WTC11 (cell line): ENCODE data around the gene LHFPL6. TPM values are rescaled to one million over a fixed set of nuclear protein-coding genes. Genes with fewer than 3 reads are reported as not detected.

ENCODE experiments used
- ATAC-seq: fragments of 200-7000 bp; cut with Tn5 transposase; 2 replicates; pipeline ENCODE4 v1.10.0; 2021; ENCODE audit warnings: mild to moderate bottlenecking, moderate library complexity
- CTCF ChIA-PET: fragments of 300-600 bp; sonication (Branson Sonifier 250); formaldehyde crosslinking; loops from one replicate; lab custom pipeline; 2021; ENCODE audit warnings: antibody characterized with exemption; lab: Charles Lee
- POLR2A ChIA-PET: fragments of 350-600 bp; sonication (Branson Sonifier 250); formaldehyde crosslinking; loops from one replicate; lab custom pipeline; 2021; ENCODE audit warnings: antibody characterized with exemption; lab: Charles Lee
- DNase-seq: peaks from one replicate; pipeline ENCODE4 v3.0.0; 2021; ENCODE audit warnings: low spot score
- H3K27ac Mint-ChIP-seq: 2 replicates; pipeline ENCODE4 v1.8.0; 2021; ENCODE audit warnings: mixed read lengths
- H3K27me3 Mint-ChIP-seq: 2 replicates; pipeline ENCODE4 v1.8.0; 2021; ENCODE audit warnings: low read depth, mild to moderate bottlenecking, moderate library complexity, mixed read lengths
- H3K36me3 Mint-ChIP-seq: 2 replicates; pipeline ENCODE4 v1.8.0; 2021; ENCODE audit warnings: mixed read lengths
- H3K4me1 Mint-ChIP-seq: 2 replicates; pipeline ENCODE4 v1.8.0; 2022; ENCODE audit warnings: mixed read lengths
- H3K4me3 Mint-ChIP-seq: 2 replicates; pipeline ENCODE4 v1.8.0; 2021; ENCODE audit warnings: mild to moderate bottlenecking, moderate library complexity, mixed read lengths
- H3K9me3 Mint-ChIP-seq: 2 replicates; pipeline ENCODE4 v1.8.0; 2021; ENCODE audit warnings: mixed read lengths
- ATF1 ChIP-seq: sonication (generic); formaldehyde crosslinking; IDR thresholded peaks from 2 replicates; pipeline ENCODE4 v1.8.1; 2023; ENCODE audit warnings: mild to moderate bottlenecking, moderate library complexity, missing genetic modification reagents
- EMX1 ChIP-seq: fragments of 250-450 bp; sonication (Bioruptor Pico); IDR thresholded peaks from 2 replicates; pipeline ENCODE4 v1.8.0; 2021; ENCODE audit warnings: mild to moderate bottlenecking
- GABPB1 ChIP-seq: sonication (generic); formaldehyde crosslinking; IDR thresholded peaks from 2 replicates; pipeline ENCODE4 v1.8.1; 2023; ENCODE audit warnings: mild to moderate bottlenecking, missing genetic modification reagents
- GTF2I ChIP-seq: fragments of 250-450 bp; sonication (Bioruptor Pico); conservative IDR thresholded peaks from 2 replicates; pipeline ENCODE4 v1.4.0; 2021; ENCODE audit warnings: mild to moderate bottlenecking
- IRF2 ChIP-seq: sonication (generic); formaldehyde crosslinking; IDR thresholded peaks from 2 replicates; pipeline ENCODE4 v1.8.0; 2022; ENCODE audit warnings: low read depth, missing genetic modification reagents, borderline replicate concordance
- JAZF1 ChIP-seq: fragments of 250-450 bp; sonication (Bioruptor Pico); IDR thresholded peaks from 2 replicates; pipeline ENCODE4 v1.9.0; 2021; ENCODE audit warnings: moderate library complexity, mild to moderate bottlenecking, inconsistent platforms
- RORB ChIP-seq: fragments of 250-450 bp; sonication (Bioruptor Pico); IDR thresholded peaks from 2 replicates; pipeline ENCODE4 v1.9.0; 2021; ENCODE audit warnings: mild to moderate bottlenecking
- SMAD4 ChIP-seq: sonication (generic); formaldehyde crosslinking; IDR thresholded peaks from 2 replicates; pipeline ENCODE4 v1.8.0; 2022; ENCODE audit warnings: mild to moderate bottlenecking, missing genetic modification reagents
- SP1 ChIP-seq: sonication (generic); formaldehyde crosslinking; conservative IDR thresholded peaks from 2 replicates; pipeline ENCODE4 v1.8.1; 2022; ENCODE audit warnings: missing genetic modification reagents
- TEAD4 ChIP-seq: sonication (generic); formaldehyde crosslinking; IDR thresholded peaks from 2 replicates; pipeline ENCODE4 v1.8.0; 2022; ENCODE audit warnings: mild to moderate bottlenecking, missing genetic modification reagents
- ZNF396 ChIP-seq: fragments of 250-450 bp; sonication (Bioruptor Pico); IDR thresholded peaks from 2 replicates; pipeline ENCODE4 v1.8.0; 2021; ENCODE audit warnings: mild to moderate bottlenecking, moderate library complexity, borderline replicate concordance
- total RNA-seq: library from RNA; stranded (reverse); gene quantifications from 3 replicates; pipeline ENCODE4 v1.2.3, GENCODE V29; 2021
- TF ChIP-seq, protein P1 (sequence below): sonication (generic); formaldehyde crosslinking; IDR thresholded peaks from 2 replicates; pipeline ENCODE4 v1.8.1; 2022; ENCODE audit warnings: low read depth, missing genetic modification reagents, borderline replicate concordance
- TF ChIP-seq, protein P2 (sequence below): fragments of 250-450 bp; sonication (Bioruptor Pico); IDR thresholded peaks from 2 replicates; pipeline ENCODE4 v1.9.0; 2021; ENCODE audit warnings: mild to moderate bottlenecking
- TF ChIP-seq, protein P3 (sequence below): fragments of 200-600 bp; IDR thresholded peaks from 2 replicates; pipeline ENCODE4 v1.8.0; 2022; ENCODE audit warnings: antibody characterized with exemption
- TF ChIP-seq, protein P4 (sequence below): fragments of 250-450 bp; sonication (Bioruptor Pico); IDR thresholded peaks from 2 replicates; pipeline ENCODE4 v1.9.0; 2021; ENCODE audit warnings: moderate library complexity, mild to moderate bottlenecking, inconsistent platforms, borderline replicate concordance
- TF ChIP-seq, protein P5 (sequence below): fragments of 250-450 bp; sonication (Bioruptor Pico); IDR thresholded peaks from 2 replicates; pipeline ENCODE4 v2.1.2; 2022; ENCODE audit warnings: mild to moderate bottlenecking, moderate library complexity
- TF ChIP-seq, protein P6 (sequence below): sonication (generic); formaldehyde crosslinking; IDR thresholded peaks from 2 replicates; pipeline ENCODE4 v1.8.0; 2022; ENCODE audit warnings: mild to moderate bottlenecking, missing genetic modification reagents
- TF ChIP-seq, protein P7 (sequence below): fragments of 250-450 bp; sonication (Bioruptor Pico); IDR thresholded peaks from 2 replicates; pipeline ENCODE4 v1.9.0; 2021; ENCODE audit warnings: mild to moderate bottlenecking

The LHFPL6 gene
- total RNA-seq, 1 experiment from 2014 or later, result 4.5 TPM

DNA sequence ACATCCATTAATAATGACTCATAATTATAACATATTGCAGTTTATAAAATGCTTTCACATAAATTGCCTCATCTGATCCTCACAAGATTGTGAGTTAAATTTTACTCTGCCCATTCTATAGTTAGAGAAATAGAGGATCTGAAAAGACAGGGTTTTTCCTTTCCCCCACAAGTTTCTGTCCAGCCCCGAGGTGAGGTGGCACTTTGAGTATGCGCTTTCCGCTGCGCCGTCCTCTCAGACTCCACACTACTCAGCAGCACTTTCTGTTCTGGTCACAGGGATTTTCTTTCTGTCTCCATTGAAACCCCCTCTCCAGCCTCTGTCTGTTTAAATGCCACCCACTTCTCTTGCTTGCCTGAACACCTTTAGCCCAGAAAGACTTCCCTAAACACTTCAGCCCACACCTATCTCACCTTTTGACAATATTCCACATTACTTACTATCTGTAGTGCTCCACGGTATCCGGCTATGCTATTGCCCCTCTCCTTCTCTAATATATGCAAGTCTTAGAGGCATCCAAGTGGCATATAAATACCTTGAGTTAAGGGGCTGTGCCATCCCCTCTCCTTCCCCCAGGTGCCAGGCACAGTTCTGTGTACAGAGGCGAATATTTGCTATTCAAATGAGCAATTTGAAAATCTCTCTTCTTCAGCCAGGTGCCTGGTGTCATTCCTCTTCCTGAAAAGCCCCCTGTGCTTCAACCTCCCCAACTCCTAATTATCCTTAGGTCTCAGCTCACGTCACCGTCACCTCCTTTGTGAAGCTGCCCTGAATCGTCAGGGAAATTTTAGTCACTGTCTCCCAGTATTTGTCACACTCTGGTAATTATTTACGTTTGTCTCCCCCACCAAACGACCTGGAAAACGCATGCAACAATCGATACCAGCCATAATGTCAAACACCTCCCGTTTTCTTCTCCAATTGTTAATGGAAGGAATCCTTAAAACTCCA, 296.1 kb downstream of the LHFPL6 start (continued):
- TF ChIP-seq TEAD4 (CRISPR knock-in tag) (no peak), SP1 (CRISPR knock-in tag) (no peak), JAZF1 (CRISPR knock-in tag) (no peak)
- TF ChIP-seq, protein P1, sequence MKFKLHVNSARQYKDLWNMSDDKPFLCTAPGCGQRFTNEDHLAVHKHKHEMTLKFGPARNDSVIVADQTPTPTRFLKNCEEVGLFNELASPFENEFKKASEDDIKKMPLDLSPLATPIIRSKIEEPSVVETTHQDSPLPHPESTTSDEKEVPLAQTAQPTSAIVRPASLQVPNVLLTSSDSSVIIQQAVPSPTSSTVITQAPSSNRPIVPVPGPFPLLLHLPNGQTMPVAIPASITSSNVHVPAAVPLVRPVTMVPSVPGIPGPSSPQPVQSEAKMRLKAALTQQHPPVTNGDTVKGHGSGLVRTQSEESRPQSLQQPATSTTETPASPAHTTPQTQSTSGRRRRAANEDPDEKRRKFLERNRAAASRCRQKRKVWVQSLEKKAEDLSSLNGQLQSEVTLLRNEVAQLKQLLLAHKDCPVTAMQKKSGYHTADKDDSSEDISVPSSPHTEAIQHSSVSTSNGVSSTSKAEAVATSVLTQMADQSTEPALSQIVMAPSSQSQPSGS (CRISPR knock-in tag), result no peak
- TF ChIP-seq, protein P2, sequence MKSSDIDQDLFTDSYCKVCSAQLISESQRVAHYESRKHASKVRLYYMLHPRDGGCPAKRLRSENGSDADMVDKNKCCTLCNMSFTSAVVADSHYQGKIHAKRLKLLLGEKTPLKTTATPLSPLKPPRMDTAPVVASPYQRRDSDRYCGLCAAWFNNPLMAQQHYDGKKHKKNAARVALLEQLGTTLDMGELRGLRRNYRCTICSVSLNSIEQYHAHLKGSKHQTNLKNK (CRISPR knock-in tag), result no peak
- TF ChIP-seq, protein P3, sequence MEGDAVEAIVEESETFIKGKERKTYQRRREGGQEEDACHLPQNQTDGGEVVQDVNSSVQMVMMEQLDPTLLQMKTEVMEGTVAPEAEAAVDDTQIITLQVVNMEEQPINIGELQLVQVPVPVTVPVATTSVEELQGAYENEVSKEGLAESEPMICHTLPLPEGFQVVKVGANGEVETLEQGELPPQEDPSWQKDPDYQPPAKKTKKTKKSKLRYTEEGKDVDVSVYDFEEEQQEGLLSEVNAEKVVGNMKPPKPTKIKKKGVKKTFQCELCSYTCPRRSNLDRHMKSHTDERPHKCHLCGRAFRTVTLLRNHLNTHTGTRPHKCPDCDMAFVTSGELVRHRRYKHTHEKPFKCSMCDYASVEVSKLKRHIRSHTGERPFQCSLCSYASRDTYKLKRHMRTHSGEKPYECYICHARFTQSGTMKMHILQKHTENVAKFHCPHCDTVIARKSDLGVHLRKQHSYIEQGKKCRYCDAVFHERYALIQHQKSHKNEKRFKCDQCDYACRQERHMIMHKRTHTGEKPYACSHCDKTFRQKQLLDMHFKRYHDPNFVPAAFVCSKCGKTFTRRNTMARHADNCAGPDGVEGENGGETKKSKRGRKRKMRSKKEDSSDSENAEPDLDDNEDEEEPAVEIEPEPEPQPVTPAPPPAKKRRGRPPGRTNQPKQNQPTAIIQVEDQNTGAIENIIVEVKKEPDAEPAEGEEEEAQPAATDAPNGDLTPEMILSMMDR, result no peak
- TF ChIP-seq, protein P4, sequence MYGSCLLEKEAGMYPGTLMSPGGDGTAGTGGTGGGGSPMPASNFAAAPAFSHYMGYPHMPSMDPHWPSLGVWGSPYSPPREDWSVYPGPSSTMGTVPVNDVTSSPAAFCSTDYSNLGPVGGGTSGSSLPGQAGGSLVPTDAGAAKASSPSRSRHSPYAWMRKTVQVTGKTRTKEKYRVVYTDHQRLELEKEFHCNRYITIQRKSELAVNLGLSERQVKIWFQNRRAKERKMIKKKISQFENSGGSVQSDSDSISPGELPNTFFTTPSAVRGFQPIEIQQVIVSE, result no peak
- TF ChIP-seq, protein P5, sequence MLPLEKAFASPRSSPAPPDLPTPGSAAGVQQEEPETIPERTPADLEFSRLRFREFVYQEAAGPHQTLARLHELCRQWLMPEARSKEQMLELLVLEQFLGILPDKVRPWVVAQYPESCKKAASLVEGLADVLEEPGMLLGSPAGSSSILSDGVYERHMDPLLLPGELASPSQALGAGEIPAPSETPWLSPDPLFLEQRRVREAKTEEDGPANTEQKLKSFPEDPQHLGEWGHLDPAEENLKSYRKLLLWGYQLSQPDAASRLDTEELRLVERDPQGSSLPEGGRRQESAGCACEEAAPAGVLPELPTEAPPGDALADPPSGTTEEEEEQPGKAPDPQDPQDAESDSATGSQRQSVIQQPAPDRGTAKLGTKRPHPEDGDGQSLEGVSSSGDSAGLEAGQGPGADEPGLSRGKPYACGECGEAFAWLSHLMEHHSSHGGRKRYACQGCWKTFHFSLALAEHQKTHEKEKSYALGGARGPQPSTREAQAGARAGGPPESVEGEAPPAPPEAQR, result no peak
- TF ChIP-seq, protein P6, sequence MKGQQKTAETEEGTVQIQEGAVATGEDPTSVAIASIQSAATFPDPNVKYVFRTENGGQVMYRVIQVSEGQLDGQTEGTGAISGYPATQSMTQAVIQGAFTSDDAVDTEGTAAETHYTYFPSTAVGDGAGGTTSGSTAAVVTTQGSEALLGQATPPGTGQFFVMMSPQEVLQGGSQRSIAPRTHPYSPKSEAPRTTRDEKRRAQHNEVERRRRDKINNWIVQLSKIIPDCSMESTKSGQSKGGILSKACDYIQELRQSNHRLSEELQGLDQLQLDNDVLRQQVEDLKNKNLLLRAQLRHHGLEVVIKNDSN (CRISPR knock-in tag), result no peak

DNA sequence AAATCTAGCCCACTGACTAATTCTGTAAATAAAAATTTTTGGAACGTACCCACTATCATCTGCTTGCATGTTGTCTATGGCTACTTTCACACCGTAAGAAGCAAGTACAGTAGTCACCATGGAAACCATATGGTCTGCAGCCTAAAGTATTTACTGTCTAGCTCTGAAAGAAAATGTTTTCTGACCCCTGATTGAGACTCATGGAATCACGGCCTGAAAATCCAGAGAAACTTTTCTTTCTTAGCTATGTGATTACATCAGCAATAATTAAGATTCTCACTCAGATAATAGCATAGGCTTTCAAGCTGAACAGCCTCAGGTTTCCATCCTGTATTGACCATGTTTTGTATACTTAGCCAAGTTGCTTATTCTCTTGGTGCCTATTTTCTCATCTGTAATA, 300.2 kb downstream of the LHFPL6 start:
- Mint-ChIP-seq H3K4me1 (no peaks in the 10 kb centered on the region), H3K9me3 (peaks cover 9% of the 10 kb centered on the region), H3K27me3 (no peaks in the 10 kb centered on the region), H3K4me3 (no peak overlapping the region)
- POLR2A ChIA-PET, result no interaction called here
- DNase-seq, result no peak
- CTCF ChIA-PET, result interaction anchor here (1.3 kb wide), 1 partner anchor 313 kb away, joined by 5 read pairs; no protein-coding TSS in a partner anchor
- no peak for ATAC-seq
- TF ChIP-seq RORB (CRISPR knock-in tag) (no peak), ATF1 (CRISPR knock-in tag) (no peak), EMX1 (no peak), ZNF396 (CRISPR knock-in tag) (no peak), GABPB1 (no peak), SMAD4 (CRISPR knock-in tag) (no peak), IRF2 (CRISPR knock-in tag) (no peak), GTF2I (CRISPR knock-in tag) (no peak)
- TF ChIP-seq, protein P7, sequence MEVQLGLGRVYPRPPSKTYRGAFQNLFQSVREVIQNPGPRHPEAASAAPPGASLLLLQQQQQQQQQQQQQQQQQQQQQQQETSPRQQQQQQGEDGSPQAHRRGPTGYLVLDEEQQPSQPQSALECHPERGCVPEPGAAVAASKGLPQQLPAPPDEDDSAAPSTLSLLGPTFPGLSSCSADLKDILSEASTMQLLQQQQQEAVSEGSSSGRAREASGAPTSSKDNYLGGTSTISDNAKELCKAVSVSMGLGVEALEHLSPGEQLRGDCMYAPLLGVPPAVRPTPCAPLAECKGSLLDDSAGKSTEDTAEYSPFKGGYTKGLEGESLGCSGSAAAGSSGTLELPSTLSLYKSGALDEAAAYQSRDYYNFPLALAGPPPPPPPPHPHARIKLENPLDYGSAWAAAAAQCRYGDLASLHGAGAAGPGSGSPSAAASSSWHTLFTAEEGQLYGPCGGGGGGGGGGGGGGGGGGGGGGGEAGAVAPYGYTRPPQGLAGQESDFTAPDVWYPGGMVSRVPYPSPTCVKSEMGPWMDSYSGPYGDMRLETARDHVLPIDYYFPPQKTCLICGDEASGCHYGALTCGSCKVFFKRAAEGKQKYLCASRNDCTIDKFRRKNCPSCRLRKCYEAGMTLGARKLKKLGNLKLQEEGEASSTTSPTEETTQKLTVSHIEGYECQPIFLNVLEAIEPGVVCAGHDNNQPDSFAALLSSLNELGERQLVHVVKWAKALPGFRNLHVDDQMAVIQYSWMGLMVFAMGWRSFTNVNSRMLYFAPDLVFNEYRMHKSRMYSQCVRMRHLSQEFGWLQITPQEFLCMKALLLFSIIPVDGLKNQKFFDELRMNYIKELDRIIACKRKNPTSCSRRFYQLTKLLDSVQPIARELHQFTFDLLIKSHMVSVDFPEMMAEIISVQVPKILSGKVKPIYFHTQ (CRISPR knock-in tag), result no peak
- TF ChIP-seq, all 79 proteins: peak for 0
- H3K36me3 Mint-ChIP-seq, result peaks cover 2% of the 10 kb centered on the region; the same call in 1 of the 2 replicates
- H3K27ac Mint-ChIP-seq, result no peak overlapping the region
